Embryonic facial prominence (tissue), 1 donor: Measurements from ENCODE around the gene PLCB4.
"Not testable (repeated sequence)": the region's sequence is repeated elsewhere in the genome, so short reads cannot be mapped to it uniquely, and the experiment has no call there.

Experiments used
- DNase-seq: peaks from one replicate; pipeline ENCODE4 v3.0.0-alpha.2; 2016; ENCODE audit errors: extremely low spot score

Gene PLCB4

GRCh38 chr20:9068841-9069663 lies at the start of gene PLCB4:
Gene PLCB4 (plus strand): TSS chr20:9069087. CDS start chr20:9307815, 238,728 bp downstream.
- DNase-seq, result peak; percentile 56

- no peak for DNase-seq
Observed at GRCh38 chr20:9019833-9020232, 49.1 kb upstream of the PLCB4 start.

GRCh38 chr20:9021216-9021615 lies 47.7 kb upstream of the PLCB4 start:
- no peak for DNase-seq

GRCh38 chr20:9021699-9022098 lies 47.2 kb upstream of the PLCB4 start:
- peak; percentile 31 for DNase-seq

GRCh38 chr20:9022376-9022775 lies 46.5 kb upstream of the PLCB4 start:
- no peak for DNase-seq

GRCh38 chr20:9024606-9025005 lies 44.3 kb upstream of the PLCB4 start:
- DNase-seq, result no peak

- no peak for DNase-seq
Observed at GRCh38 chr20:9025011-9025410, 43.9 kb upstream of the PLCB4 start.

- DNase-seq, result no peak
Observed at GRCh38 chr20:9025643-9026042, 43.2 kb upstream of the PLCB4 start.

GRCh38 chr20:9027626-9028025 lies 41.3 kb upstream of the PLCB4 start:
- DNase-seq, result no peak

GRCh38 chr20:9028419-9028818 lies 40.5 kb upstream of the PLCB4 start:
- no peak for DNase-seq

- peak; percentile 64 for DNase-seq
Observed at GRCh38 chr20:9031991-9032390, 36.9 kb upstream of the PLCB4 start.

- DNase-seq, result no peak
Observed at GRCh38 chr20:9032758-9033157, 36.1 kb upstream of the PLCB4 start.

- no peak for DNase-seq
Observed at GRCh38 chr20:9035126-9035525, 33.8 kb upstream of the PLCB4 start.

GRCh38 chr20:9036593-9036992 lies 32.3 kb upstream of the PLCB4 start:
- DNase-seq, result no peak

- DNase-seq, result no peak
Observed at GRCh38 chr20:9038791-9039535, 29.9 kb upstream of the PLCB4 start.

- DNase-seq, result no peak
Observed at GRCh38 chr20:9040863-9041524, 27.9 kb upstream of the PLCB4 start.

- DNase-seq, result no peak
Observed at GRCh38 chr20:9043364-9043763, 25.5 kb upstream of the PLCB4 start.

GRCh38 chr20:9047928-9048327 lies 21.0 kb upstream of the PLCB4 start:
- DNase-seq, result not testable (repeated sequence)

GRCh38 chr20:9051508-9051907 lies 17.4 kb upstream of the PLCB4 start:
- DNase-seq, result no peak

- no peak for DNase-seq
Observed at GRCh38 chr20:9052136-9052535, 16.8 kb upstream of the PLCB4 start.

GRCh38 chr20:9053108-9053507 lies 15.8 kb upstream of the PLCB4 start:
- no peak for DNase-seq

- no peak for DNase-seq
Observed at GRCh38 chr20:9054176-9054575, 14.7 kb upstream of the PLCB4 start.

- no peak for DNase-seq
Observed at GRCh38 chr20:9059931-9060330, 9.0 kb upstream of the PLCB4 start.
